Measurements from ENCODE around the gene PCDHGB1. TPM values are rescaled to one million over a fixed set of nuclear protein-coding genes. Genes with fewer than 3 reads are reported as not detected.

PCDHGB1 gene
- total RNA-seq, 2 donors from 2014 or later, result 1.4 to 6.6 TPM

GRCh38 chr5:141360685-141361084 is 10.8 kb downstream of the PCDHGB1 start:
- WGBS, 2 experiments (ENCODE audit: insufficient coverage in 1 of 2, insufficient read length in 1 of 2), result 89 to 95% methylated on average over 14 to 15 of the region's 15 CpGs
- Histone ChIP-seq H3K36me3 (ENCODE audit: control insufficient read depth, insufficient read depth, low read length) (no peaks in the 10 kb centered on the region), H3K9me3 (ENCODE audit: control insufficient read depth, low read length) (peaks cover 59% of the 10 kb centered on the region), H3K27me3 (ENCODE audit: control insufficient read depth, insufficient read depth, low read length, poor library complexity, severe bottlenecking) (no peaks in the 10 kb centered on the region), H3K9ac (ENCODE audit: extremely low read depth, low read length, poor library complexity, severe bottlenecking) (no peak overlapping the region), H3K4me3 (ENCODE audit: low read length) (no peak overlapping the region), H3K4me1 (ENCODE audit: control insufficient read depth, insufficient read depth, low read length) (no peaks in the 10 kb centered on the region), H3K27ac (ENCODE audit: low read depth, low read length) (no peak overlapping the region)
- Mint-ChIP-seq H3K4me1 (no peaks in the 10 kb centered on the region), H3K4me3 (no peak overlapping the region), H3K36me3 (ENCODE audit: low read depth) (peaks cover 58% of the 10 kb centered on the region), H3K9me3 (peaks cover 78% of the 10 kb centered on the region), H3K27me3 (ENCODE audit: insufficient read depth) (no peaks in the 10 kb centered on the region), H3K27ac (no peak overlapping the region)
- no peak for TF ChIP-seq CTCF (conservative IDR thresholded peaks at IDR 0.05)
- no peak for DNase-seq

DNA sequence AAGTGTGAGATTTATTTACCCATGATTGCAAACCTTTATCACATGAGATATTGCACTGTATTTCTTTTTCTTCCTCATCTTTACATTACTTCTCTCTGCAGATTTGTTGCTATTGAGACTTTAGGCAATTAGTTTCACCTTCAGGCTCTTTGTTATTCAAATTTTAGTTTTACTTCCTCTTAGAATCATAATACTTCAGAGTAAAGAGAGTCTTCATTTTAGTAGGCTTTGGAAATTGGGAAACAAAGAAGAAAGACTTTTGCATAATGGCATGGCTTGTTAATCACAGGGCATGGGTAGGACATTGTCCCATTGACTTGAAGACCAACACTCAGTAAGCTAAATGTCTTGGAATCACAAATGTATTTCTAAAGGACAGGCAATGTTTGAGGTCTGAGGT is 12.8 kb downstream of the PCDHGB1 start:
- peaks cover 73% of the 10 kb centered on the region for H3K9me3 Mint-ChIP-seq
- peaks cover 51% of the 10 kb centered on the region for H3K36me3 Mint-ChIP-seq (ENCODE audit: low read depth)
- H3K27me3 Mint-ChIP-seq (ENCODE audit: insufficient read depth), result no peaks in the 10 kb centered on the region
- Histone ChIP-seq H3K27me3 (ENCODE audit: control insufficient read depth, insufficient read depth, low read length, poor library complexity, severe bottlenecking) (no peaks in the 10 kb centered on the region), H3K4me1 (ENCODE audit: control insufficient read depth, insufficient read depth, low read length) (no peaks in the 10 kb centered on the region), H3K9ac (ENCODE audit: extremely low read depth, low read length, poor library complexity, severe bottlenecking) (no peak overlapping the region), H3K4me3 (ENCODE audit: low read length) (no peak overlapping the region), H3K36me3 (ENCODE audit: control insufficient read depth, insufficient read depth, low read length) (no peaks in the 10 kb centered on the region), H3K27ac (ENCODE audit: low read depth, low read length) (no peak overlapping the region), H3K9me3 (ENCODE audit: control insufficient read depth, low read length) (peaks cover 57% of the 10 kb centered on the region)
- no peak for TF ChIP-seq CTCF (conservative IDR thresholded peaks at IDR 0.05)
- H3K27ac Mint-ChIP-seq, result no peak overlapping the region
- no peak for DNase-seq
- no peaks in the 10 kb centered on the region for H3K4me1 Mint-ChIP-seq
- H3K4me3 Mint-ChIP-seq, result no peak overlapping the region

- no peak for TF ChIP-seq CTCF (conservative IDR thresholded peaks at IDR 0.05)
- H3K4me1 ChIP-seq (ENCODE audit: control insufficient read depth, insufficient read depth, low read length), result no peaks in the 10 kb centered on the region
- no peak within 1 kb of the TSS for H3K4me3 ChIP-seq (ENCODE audit: low read length)
- Mint-ChIP-seq H3K27ac (no peak within 1 kb of the TSS), H3K4me1 (no peaks in the 10 kb centered on the region), H3K9me3 (peaks cover 68% of the 10 kb centered on the region), H3K36me3 (ENCODE audit: low read depth) (peaks cover 50% of the 10 kb centered on the region), H3K4me3 (no peak within 1 kb of the TSS), H3K27me3 (ENCODE audit: insufficient read depth) (no peaks in the 10 kb centered on the region)
- peaks cover 47% of the 10 kb centered on the region for H3K9me3 ChIP-seq (ENCODE audit: control insufficient read depth, low read length)
- no peak within 1 kb of the TSS for H3K9ac ChIP-seq (ENCODE audit: extremely low read depth, low read length, poor library complexity, severe bottlenecking)
- no peak for DNase-seq
- no peak within 1 kb of the TSS for H3K27ac ChIP-seq (ENCODE audit: low read depth, low read length)
- no peaks in the 10 kb centered on the region for H3K27me3 ChIP-seq (ENCODE audit: control insufficient read depth, insufficient read depth, low read length, poor library complexity, severe bottlenecking)
- no peaks in the 10 kb centered on the region for H3K36me3 ChIP-seq (ENCODE audit: control insufficient read depth, insufficient read depth, low read length)
- WGBS, 2 experiments (ENCODE audit: insufficient coverage in 1 of 2, insufficient read length in 1 of 2), result 96% methylated on average over 28 to 33 of the region's 34 CpGs
Observed at GRCh38 chr5:141363952-141364660, 14.2 kb downstream of the PCDHGB1 start, which contains the start of gene PCDHGA5. Gene PCDHGA5 (plus strand): TSS chr5:141364162. CDS start chr5:141364331, 169 bp downstream.

Data from endodermal cell (in vitro differentiated cells).